Smooth muscle cell (in vitro differentiated cells): Measurements from ENCODE around the gene AVPI1. TPM values are rescaled to one million over a fixed set of nuclear protein-coding genes. Genes with fewer than 3 reads are reported as not detected.

ENCODE experiments used
- DNase-seq: peaks from one replicate; lab custom pipeline; 2025; ENCODE audit not compliant: unreplicated experiment; lab: John Stamatoyannopoulos, UW
- H2AFZ ChIP-seq: fragments of 200-600 bp; sonication (generic); 2 replicates; pipeline ENCODE4 v1.6.0; 2016; ENCODE audit warnings: antibody characterized with exemption, low read depth, mild to moderate bottlenecking
- H3F3A ChIP-seq: fragments of 200-600 bp; sonication (generic); 2 replicates; pipeline ENCODE4 v1.6.0; 2017; ENCODE audit warnings: antibody characterized with exemption, low read depth
- H3K27ac ChIP-seq: fragments of 200-600 bp; sonication (generic); 2 replicates; pipeline ENCODE4 v1.5.1; 2016; ENCODE audit warnings: low read depth, mild to moderate bottlenecking
- H3K27me3 ChIP-seq: fragments of 200-600 bp; sonication (generic); 2 replicates; pipeline ENCODE4 v1.6.1; 2016; ENCODE audit warnings: low read depth, mild to moderate bottlenecking
- H3K36me3 ChIP-seq: fragments of 200-600 bp; sonication (generic); 2 replicates; pipeline ENCODE4 v1.5.1; 2016; ENCODE audit warnings: low read depth
- H3K4me1 ChIP-seq: fragments of 200-600 bp; sonication (generic); 2 replicates; pipeline ENCODE4 v1.5.1; 2016; ENCODE audit warnings: low read depth
- H3K4me2 ChIP-seq: fragments of 200-600 bp; sonication (generic); 2 replicates; pipeline ENCODE4 v1.6.0; 2016; ENCODE audit warnings: mild to moderate bottlenecking
- H3K4me3 ChIP-seq: fragments of 200-600 bp; sonication (generic); 2 replicates; pipeline ENCODE4 v1.5.1; 2016; ENCODE audit warnings: mild to moderate bottlenecking
- H3K79me2 ChIP-seq: fragments of 200-600 bp; sonication (generic); 2 replicates; pipeline ENCODE4 v1.6.0; 2016; ENCODE audit warnings: low read depth, mild to moderate bottlenecking
- H3K9ac ChIP-seq: fragments of 200-600 bp; sonication (generic); 2 replicates; pipeline ENCODE4 v1.6.0; 2016; ENCODE audit warnings: low read depth
- H3K9me3 ChIP-seq: fragments of 200-600 bp; sonication (generic); replicated peaks from 2 replicates; pipeline ENCODE4 v1.5.1; 2016; ENCODE audit warnings: low read depth
- H4K20me1 ChIP-seq: fragments of 200-600 bp; sonication (generic); 2 replicates; pipeline ENCODE4 v1.6.0; 2016; ENCODE audit warnings: low read depth
- CTCF ChIP-seq: fragments of 200-600 bp; sonication (generic); IDR thresholded peaks from 2 replicates; pipeline ENCODE4 v1.5.1; 2017; ENCODE audit warnings: borderline replicate concordance, mild to moderate bottlenecking, antibody characterized with exemption; ENCODE audit not compliant: insufficient read depth, poor library complexity, severe bottlenecking
- WGBS: methylation state at CpG from one replicate; pipeline ENCODE4 v1.1.7; 2016; ENCODE audit warnings: low lambda C conversion rate; 5-methylcytosine and 5-hydroxymethylcytosine counted together
- polyA plus RNA-seq: library from polyadenylated mRNA; unstranded; fragments of >200 nt; fragmentation: Nextera tagmentation; extraction: Ambion mirVana; gene quantifications from 2 replicates; pipeline ENCODE4 v1.2.1, GENCODE V29; 2016
- total RNA-seq: library from RNA; depleted of rRNA; stranded (reverse); fragments of >200 nt; gene quantifications from 2 replicates; pipeline ENCODE4 v1.2.3, GENCODE V29; 2014

Gene AVPI1
- total and polyA plus RNA-seq, 2 experiments from 2014 or later: 23.8 to 32.5 TPM

GRCh38 chr10:97673736-97674525 lies 13.1 kb downstream of the AVPI1 start:
- no peak for DNase-seq
- Histone ChIP-seq H3K4me3 (no peak overlapping the region), H2AFZ (no peak overlapping the region), H4K20me1 (no peaks in the 10 kb centered on the region), H3K79me2 (no peaks in the 10 kb centered on the region), H3K4me1 (no peaks in the 10 kb centered on the region), H3K9ac (no peak overlapping the region), H3K27me3 (no peaks in the 10 kb centered on the region), H3K36me3 (peaks cover 4% of the 10 kb centered on the region), H3K27ac (no peak overlapping the region), H3F3A (no peaks in the 10 kb centered on the region), H3K9me3 (no peaks in the 10 kb centered on the region), H3K4me2 (no peak overlapping the region)
- WGBS: 90% methylated on average over 8 of the region's 8 CpGs
- no peak for TF ChIP-seq CTCF

- WGBS: 83% methylated on average over 1 of the region's 1 CpG
- Histone ChIP-seq H3K36me3 (peaks cover 15% of the 10 kb centered on the region), H2AFZ (no peak overlapping the region), H3K27me3 (no peaks in the 10 kb centered on the region), H3K4me3 (no peak overlapping the region), H3K9ac (no peak overlapping the region), H3F3A (no peaks in the 10 kb centered on the region), H3K27ac (no peak overlapping the region), H3K79me2 (no peaks in the 10 kb centered on the region), H4K20me1 (no peaks in the 10 kb centered on the region), H3K9me3 (no peaks in the 10 kb centered on the region), H3K4me2 (no peak overlapping the region), H3K4me1 (no peaks in the 10 kb centered on the region)
- no peak for DNase-seq
- no peak for TF ChIP-seq CTCF
Observed at GRCh38 chr10:97669571-97669970, 17.5 kb downstream of the AVPI1 start.

GRCh38 chr10:97667463-97667862 lies 19.6 kb downstream of the AVPI1 start:
- Histone ChIP-seq H3K9me3 (no peaks in the 10 kb centered on the region), H3F3A (no peaks in the 10 kb centered on the region), H3K9ac (no peak overlapping the region), H3K27ac (no peak overlapping the region), H2AFZ (no peak overlapping the region), H3K36me3 (peaks cover 15% of the 10 kb centered on the region), H3K4me3 (no peak overlapping the region), H3K27me3 (no peaks in the 10 kb centered on the region), H3K79me2 (no peaks in the 10 kb centered on the region), H3K4me2 (no peak overlapping the region), H3K4me1 (no peaks in the 10 kb centered on the region), H4K20me1 (no peaks in the 10 kb centered on the region)
- WGBS: 84% methylated on average over 6 of the region's 6 CpGs
- DNase-seq: no peak
- TF ChIP-seq CTCF: no peak

- H3K9me3 ChIP-seq: no peaks in the 10 kb centered on the region
- peaks cover 15% of the 10 kb centered on the region for H3K36me3 ChIP-seq
- TF ChIP-seq CTCF: no peak
- no peaks in the 10 kb centered on the region for H3K27me3 ChIP-seq
- H3K4me3 ChIP-seq: no peak overlapping the region
- no peaks in the 10 kb centered on the region for H3K79me2 ChIP-seq
- H4K20me1 ChIP-seq: peaks cover 1% of the 10 kb centered on the region
- no peak overlapping the region for H2AFZ ChIP-seq
- 94% methylated on average over 7 of the region's 7 CpGs for WGBS
- H3K4me2 ChIP-seq: no peak overlapping the region
- H3K4me1 ChIP-seq: no peaks in the 10 kb centered on the region
- H3K9ac ChIP-seq: no peak overlapping the region
- H3F3A ChIP-seq: no peaks in the 10 kb centered on the region
- no peak for DNase-seq
- H3K27ac ChIP-seq: no peak overlapping the region
Observed at GRCh38 chr10:97666992-97667391, 20.0 kb downstream of the AVPI1 start.
